ENCODE results near the gene SCN8A.
"Not testable (repeated sequence)": the region's sequence is repeated elsewhere in the genome, so short reads cannot be mapped to it uniquely, and the experiment has no call there.

The SCN8A gene

DNA sequence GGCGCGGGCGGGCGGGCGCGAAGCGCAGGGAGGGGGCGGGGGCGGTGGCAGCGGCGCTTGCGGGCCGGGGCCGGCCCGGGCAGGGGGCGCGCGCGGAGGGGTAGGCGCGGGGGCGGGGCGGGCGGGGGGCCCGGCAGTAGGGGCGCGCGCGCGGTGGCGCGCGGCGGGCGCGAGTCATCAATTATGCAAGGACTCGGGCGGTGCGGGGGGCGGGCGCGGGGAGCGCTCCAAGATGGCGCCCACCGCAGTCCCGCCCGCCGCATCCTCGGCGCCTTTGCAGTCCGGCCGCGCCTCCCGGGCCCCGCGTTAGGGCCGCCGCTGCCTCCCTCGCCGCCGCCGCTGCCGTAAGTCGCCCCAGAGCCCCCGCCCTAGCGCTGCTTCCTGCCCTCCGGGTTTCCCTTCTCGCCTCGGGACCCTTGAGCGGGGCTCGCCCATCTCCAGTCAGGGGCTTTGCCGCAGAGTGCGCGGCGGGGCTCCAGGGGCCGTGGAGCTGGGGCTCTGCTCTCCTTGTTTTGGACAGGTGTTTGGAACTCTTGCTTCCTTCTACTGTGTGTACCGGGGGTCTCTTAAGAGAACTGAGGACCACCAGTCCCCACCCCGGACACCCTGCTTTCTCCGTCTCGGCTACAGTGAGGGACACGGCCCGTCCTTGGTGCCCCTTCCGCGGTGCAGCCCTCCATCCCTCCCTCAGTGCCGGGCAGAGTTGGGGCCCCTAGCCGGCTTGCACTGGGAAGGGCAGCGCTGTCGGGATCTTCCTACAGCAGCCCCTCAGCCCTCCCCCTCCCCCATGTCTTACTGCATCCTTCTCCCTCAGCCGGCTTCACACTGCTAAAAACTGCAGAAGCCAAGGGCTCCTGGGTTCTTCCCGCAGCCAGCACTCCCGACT, at the start of gene SCN8A:
Gene SCN8A (plus strand): TSS at position 218 of the 886 bp plus-strand sequence. CDS start 71,585 bp downstream, outside the sequence.
- DNase-seq, result peak; percentile 44

DNA sequence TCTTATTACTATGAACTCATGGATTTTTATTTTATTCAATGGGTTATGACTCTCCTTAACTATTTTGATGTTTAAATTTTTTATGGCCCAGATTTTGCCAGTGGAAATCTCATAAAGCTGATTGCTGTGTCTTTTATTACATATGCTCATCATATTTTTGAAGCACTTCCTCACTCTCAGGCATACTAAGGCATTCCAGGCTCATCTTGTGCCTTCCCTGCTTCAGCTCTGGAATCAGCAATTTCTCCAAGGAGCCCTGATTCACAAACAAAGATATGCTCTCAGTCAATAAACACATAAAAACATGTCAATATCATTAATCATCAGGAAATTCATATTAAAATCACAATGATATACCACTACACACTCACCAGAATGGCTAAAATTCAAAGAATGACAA, 44.9 kb upstream of the SCN8A start:
- DNase-seq, result no peak

DNA sequence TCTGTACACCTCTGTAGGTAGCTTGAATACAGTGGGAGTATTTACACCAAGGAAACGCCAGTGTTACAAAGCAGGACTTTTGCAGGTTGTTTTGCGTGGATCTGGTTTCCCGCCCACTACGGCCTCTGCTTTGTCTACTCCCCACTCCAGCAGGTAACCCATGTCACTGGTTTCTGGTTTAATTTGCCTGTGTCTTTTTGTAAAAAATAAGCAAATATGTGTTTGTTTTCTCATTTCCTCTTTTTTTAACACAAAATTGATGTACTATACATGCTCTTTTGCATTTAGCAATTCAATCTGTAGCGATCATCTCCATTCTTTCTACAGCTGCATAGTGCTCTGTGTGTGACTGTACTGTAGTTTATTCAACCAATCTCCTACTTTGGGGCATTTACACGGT, 43.4 kb upstream of the SCN8A start:
- DNase-seq, result no peak

DNA sequence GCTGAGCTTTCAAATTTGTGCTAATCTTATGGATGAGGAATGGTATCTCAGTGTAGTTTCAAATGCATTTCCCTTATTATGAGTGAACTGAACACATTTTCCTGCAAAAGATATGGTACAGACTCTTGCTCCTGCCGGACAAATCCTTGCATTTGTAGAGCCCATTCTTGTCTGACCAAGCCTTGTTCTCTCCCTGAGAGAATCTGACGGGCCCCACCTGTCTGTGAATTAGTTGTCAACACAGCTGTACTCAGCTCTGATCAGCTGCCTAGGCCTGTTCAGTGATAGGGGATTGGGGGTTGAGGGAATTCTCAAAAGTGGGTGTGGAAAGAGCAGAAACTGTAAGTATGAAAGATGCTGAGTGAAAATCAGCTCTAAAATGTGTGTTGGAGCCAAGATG, 42.8 kb upstream of the SCN8A start:
- DNase-seq, result no peak

DNA sequence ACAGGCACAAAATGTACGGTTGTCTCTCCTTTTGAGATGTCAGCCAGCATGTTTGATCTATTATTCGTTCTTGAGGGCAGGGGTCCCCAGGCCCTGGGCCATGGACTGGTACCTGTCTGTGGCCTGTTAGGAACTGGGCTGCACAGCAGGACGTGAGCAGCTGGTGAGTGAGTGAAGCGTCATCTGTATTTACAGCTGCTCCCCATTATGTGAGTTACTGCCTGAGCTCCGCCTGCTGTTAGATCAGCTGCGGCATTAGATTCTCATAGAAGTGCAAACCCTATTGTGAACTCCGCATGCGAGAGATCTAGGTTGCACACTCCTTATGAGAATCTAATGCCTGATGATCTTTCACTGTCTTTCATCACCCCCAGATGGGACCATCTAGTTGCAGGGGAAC, 41.4 kb upstream of the SCN8A start:
- DNase-seq, result no peak

DNA sequence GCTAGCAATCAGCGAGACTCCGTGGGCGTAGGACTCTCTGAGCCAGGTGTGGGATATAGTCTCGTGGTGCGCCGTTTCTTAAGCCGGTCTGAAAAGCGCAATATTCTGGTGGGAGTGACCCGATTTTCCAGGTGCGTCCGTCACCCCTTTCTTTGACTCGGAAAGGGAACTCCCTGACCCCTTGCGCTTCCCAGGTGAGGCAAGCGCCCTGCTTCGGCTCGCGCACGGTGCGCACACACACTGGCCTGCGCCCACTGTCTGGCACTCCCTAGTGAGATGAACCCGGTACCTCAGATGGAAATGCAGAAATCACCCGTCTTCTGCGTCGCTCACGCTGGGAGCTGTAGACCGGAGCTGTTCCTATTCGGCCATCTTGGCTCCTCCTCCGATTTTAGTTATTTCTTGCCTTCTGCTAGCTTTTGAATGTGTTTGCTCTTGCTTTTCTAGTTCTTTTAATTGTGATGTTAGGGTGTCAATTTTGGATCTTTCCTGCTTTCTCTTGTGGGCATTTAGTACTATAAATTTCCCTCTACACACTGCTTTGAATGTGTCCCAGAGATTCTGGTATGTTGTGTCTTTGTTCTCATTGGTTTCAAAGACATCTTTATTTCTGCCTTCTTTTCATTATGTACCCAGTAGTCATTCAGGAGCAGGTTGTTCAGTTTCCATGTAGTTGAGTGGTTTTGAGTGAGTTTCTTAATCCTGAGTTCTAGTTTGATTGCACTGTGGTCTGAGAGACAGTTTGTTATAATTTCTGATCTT, 22.6 kb upstream of the SCN8A start:
- not testable (repeated sequence) for DNase-seq

DNA sequence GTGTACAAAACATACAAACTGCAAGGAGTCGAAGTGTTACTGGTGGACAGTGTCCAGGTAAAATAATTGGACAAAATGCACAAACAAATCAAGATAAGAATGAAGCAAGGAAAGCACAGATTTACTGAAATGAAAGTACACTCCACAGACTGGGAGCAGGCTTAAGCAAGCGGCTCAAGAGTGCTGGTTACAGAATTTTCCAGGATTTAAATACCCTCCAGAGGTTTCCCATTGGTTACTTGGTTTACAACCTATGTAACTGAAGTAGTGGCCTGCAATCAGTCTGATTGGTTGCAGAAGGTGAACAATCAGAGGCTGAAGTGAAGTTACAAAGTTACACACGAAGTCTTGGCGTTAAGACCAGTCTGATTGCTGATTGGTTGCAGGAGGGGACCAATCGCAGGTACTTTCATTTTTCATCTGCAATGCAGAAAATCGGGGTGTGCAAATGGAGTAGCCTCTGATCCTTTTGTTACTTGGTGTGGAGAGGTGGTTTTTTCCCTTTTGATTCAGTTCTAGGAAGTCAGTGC, 11.6 kb upstream of the SCN8A start:
- no peak for DNase-seq

DNA sequence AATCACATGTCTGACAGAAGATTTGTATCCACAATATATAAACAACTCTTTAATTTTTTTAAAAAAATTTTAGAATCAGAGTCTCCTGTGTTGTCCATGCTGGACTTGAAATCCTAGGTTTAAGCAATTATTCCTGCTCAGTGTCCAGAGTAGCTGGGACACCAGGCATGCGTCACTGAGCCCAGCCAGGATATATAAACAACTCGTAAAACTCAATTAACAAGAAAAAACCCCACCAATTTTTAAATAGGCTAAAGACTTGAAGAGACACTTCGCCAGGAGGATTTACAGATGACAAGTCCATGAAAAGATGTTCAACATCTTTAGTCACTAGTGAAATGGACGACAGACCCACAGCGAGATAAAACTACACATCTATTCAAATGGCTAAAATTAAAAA, 2.0 kb upstream of the SCN8A start:
- DNase-seq, result no peak

DNA sequence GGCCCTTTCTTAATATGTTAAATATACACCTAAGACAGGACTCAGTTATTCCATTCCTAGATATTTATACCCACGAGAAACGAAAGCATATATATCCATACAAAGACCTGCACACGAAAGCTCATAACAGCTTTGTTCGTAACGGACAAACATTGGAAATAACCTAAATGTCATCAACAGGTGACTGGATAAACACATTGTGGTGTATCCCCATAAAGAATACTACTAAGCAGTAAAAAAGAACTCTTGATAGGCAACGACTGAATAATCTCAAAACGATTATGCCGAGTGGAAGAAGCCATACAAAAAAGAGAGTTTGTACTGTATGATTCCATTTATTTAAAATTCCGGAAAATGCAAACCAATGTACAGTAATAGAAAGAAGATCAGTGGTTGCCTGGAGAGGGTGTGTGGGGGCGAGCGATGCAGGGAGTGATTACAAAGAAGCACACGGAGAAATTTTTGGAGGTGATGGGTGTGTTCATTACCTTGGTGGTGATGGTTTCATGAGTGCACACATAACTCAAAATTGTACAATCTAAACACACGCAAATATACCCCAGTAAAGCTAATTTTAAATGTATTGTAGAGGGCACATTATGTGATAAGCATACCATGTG, 1.4 kb upstream of the SCN8A start:
- no peak for DNase-seq

DNA sequence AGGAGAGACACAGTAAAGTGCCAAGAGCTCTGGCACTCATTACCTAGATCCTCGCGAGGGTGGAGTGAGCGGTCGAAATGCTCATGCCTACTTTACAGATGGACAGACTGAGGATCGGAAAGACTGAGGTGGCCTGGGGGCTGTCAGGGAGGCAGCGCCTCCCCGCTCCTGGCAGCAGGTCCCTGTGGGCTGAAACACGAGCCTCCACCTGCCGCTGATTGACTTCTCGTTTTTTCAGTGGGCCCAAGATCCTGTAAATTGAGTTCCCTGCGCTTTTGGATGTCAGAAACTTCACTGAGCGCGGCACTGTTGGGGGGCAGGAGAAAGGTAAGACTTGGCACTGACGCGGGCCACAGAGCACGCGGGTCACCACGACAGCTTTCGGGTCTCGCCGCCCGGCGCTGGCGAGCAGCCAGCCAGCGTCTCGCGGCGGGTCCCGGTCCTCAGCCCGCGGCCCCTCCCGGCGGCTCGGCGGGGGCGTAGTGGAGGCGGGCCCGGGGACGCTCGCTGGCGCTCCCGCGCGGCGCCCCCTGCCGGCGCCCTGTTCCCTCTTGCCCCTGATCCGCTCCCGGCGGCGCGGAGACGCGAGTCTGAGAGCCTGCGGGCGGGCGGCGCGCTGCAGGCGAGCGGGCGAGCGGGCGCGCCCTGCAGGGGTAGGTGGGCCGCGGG, 552 bp upstream of the SCN8A start:
- DNase-seq, result peak; percentile 62

DNA sequence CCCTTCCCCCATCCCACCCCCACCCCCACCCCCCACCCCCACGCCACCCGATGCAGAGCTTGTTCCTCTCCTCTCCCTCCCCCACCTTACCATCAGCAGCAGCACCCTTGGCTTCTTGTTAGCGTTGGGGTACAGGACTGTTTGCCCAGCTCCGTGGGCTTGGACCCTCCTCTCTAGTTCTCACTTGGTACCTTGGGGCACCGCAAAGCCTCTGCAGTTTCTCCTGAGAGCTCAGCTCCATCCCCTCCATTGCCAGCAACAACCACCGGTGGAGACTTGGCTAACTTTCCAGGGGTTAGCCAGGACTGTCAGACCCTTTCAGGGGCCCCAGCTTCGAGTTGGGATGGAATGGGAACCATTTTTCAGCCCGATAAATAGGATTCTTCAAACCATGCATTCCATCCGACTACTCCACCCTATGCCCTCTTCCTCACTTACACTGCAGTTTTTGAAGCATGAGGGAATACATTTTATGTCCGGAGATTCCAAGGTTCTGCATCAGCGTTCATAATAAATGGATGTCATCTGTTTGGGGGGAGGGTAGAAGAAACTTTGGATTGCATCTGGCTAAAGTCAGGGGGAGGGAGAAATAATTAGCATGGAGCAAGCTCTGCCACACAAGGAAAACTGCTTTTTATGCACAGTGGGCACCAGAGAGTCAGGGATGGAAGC, 1.1 kb downstream of the SCN8A start:
- DNase-seq, result no peak

DNA sequence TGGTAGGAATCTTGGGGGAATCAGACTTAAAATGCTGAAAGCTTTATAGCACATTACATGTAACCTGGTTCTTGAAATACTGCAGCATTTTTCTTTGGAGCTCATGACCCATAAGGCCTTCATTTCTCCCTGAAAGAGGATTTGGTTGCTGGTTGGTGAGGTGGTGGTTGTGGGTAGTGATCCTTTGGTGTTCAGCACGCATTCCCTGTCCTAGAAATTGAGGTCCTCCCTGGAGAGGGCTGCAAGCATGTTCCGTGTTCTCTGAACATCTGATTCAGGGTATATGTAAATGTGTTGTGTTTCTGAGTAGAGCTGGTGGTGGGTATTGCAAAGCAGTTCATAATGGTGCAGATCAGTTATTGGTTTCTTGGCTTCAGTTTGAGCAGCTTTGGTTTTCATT, 2.0 kb downstream of the SCN8A start:
- DNase-seq, result no peak

DNA sequence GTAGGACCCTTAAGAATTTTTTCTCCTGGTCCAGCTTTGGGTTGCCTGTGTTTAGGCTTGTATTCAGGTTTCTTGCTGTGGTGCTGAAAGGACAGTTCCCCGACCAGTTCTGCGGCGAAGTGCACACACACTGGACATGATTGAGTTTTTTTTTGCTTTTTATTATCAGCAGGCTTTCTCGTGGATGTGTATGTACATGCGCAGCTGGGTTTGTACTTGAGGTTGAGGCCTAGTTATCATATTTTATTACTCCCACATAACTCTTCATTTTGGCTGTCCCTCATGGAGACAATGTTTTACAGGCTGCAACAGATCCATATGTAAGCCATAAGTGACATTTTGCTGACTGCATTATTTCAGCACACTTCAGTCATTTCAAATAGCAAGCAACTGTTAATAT, 2.5 kb downstream of the SCN8A start:
- no peak for DNase-seq

DNA sequence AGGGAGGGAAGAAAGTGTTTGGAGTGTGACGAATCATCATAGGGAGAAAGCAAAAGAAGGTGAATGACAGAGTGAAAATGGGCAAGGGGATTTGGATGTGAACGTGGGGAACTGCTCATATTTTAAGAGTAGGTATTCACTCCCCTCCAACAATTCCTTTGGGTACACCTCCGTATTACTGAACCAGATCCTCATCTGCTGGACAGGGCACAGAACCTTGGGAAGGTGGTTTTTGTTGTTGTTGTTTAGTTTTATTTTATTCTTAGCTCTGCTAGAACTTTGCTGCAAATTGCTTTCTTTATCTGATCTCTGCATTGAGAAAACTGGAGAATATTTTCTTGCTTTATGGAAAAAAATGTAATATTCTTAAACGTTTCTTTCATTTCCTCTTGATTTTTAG, 7.1 kb downstream of the SCN8A start:
- no peak for DNase-seq

DNA sequence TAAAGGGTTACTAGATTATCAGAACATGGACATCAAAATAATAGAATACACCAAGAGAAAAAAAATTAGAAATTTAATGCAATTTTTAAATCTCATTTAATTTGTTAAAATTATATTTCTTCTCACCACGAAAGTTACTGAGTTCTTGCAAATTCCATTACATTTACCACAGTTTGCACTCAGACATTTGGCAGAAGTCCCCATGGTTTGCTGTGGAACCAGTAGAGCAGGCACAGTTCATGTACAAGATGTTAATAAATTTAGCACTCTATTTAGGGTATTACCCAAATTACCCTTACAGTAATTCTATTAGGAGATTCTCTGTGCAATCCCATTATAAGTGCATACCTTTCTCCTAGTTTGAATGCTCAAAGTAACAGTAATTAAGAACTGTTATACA, 9.7 kb downstream of the SCN8A start:
- DNase-seq, result no peak

DNA sequence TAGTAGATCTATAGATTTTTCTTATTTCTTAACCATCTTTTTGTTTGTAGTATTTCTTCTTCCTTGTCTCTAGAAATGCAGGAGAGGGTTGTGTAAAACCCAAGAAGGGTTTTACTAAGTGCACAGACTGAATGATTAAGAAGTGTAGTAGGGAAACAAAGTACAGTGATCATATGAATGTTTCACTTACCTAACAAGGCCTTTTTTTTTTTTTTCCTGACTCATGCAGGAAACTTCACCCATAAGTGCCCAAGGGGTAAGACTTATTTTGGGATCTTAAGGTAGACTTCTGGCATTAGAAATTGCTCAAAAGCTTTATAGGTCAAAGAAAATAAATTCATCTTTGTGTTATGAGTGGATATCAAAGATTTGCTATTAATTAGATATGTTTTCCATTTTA, 10.2 kb downstream of the SCN8A start:
- DNase-seq, result no peak

DNA sequence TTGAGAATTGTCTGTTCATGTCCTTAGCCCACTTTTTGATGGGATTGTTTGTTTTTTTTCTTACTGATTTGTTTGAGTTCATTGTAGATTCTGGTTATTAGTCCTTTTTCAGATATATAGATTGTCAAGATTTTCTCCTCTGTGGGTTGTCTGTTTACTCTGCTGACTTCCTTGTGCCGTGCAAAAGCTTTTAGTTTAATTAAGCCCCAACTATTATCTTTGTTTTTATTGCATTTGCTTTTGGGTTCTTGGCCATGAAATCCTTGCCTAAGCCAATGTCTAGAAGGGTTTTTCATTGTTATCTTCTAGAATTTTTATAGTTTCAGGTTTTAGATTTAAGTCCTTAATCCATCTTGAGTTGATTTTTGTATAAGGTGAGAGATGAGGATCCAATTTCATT, 14.9 kb downstream of the SCN8A start:
- DNase-seq, result not testable (repeated sequence)

DNA sequence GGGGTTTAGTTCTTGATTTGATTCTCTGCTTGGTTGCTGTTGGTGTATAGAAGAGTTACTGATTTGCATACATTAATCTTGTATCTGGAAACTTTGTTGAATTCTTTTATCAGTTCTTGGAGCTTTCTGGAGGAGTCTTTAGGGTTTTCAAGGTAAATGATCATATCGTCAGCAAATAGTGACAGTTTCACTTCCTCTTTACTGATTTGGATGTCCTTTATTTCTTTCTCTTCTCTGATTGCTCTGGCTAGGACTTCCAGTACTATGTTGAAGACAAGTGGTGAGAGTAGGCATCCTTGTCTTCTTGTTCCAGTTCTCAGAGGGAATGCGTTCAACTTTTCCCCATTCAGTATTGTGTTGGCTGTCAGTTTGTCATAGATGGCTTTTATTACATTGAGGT, 16.2 kb downstream of the SCN8A start:
- not testable (repeated sequence) for DNase-seq

DNA sequence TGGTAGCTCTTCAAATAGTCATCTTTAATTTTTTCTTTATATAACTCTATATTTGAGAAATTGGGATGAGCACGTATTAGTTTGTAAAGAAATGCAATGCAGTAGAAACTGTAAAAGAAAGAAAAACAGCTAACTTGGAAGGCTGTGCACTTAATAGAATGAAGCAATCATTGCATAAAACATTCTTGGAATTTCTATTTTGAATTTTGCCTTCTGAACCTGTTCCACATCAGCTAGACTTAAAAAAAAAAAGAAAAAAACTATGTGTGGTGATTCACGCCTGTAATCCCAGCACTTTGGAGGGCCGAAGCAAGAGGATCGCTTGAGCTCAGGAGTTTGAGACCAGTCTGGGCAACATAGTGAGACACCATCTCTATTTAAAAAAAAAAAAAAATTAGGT, 29.4 kb downstream of the SCN8A start:
- DNase-seq, result no peak

DNA sequence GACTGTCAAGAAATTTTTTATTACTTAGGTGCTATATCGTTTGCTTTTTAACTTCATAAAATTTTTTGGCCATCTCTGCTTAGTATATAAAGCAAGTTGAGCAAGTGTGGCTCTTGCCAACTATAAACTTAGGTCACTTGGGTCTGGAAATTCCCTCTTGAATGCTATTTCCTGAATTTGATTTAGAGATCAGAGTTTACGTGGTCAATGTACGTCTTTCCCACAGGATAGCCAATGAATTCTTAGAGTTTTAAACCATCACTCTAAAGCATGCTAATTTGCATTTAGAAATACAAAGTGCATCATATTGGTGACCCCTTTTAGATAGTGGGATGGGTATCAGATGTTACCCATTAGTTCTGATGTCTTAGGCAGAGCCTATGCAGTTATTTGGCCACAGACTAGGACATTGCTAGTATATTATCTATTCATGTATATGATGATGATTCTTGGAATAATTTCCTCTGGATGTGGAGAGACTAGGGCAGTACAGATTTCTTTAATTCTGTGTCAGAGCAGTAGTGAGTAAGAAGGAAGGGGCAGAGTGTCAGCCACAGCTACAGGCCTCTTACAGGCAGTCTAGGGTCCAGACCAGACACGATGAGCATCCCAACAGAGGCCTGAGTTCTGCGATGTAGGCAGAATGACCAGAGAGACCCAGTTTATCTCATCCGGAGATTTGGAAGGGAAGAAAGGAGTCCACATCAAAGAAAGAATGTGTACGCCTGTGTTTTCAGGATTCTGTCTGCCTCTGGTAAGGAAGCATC, 30.3 kb downstream of the SCN8A start:
- DNase-seq, result no peak

DNA sequence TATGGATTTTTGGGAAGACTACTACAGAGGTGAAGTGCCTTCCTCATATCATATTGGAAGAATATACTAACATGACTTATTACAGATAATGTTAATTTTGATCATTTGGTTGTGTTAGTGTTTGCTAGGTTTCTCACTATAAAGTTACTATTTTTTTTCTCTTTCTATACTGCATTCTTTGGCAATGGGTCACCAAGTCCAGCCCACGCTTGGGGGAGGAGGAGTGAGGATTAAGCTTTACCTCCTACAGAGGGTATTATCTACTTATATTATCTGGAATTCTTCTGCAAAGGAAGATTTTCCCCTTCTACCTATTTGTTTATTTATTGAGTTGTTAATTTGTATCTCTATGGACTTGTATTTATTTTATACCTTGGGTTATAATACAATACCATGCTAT, 31.5 kb downstream of the SCN8A start:
- no peak for DNase-seq

DNA sequence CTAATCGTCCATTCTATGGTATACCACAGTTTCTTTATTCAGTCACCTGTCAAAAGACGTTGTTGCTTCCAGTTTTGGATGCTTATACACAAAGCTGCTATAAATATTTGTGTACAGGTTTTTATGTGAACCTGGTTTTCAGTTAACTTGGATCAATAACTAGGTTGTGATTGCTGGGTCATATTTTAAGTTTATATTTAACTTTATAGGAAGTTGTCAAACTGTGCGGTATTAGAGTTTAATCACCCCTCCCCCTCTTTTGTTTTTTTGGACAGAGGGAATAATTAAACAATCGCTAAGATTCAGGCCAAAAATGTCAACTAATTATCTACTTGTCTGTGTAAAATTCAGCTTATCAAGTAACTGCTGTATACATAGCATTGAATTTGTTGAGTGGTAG, 34.3 kb downstream of the SCN8A start:
- no peak for DNase-seq

Measured in NCI-H2029 (cell line).